HepG2 (cell line): ENCODE measurements around the gene BABAM1. TPM values are rescaled to one million over a fixed set of nuclear protein-coding genes. Genes with fewer than 3 reads are reported as not detected.

Experiments
- CREM ChIP-seq, 2 experiments: sonication (generic) in 1 of 2; formaldehyde crosslinking in 1 of 2; IDR thresholded peaks; 2 replicates each; pipeline versions ENCODE4 v1.4.0 to v1.6.1; 2016 to 2020; ENCODE audit warnings: antibody characterized with exemption in 1 of 2, mild to moderate bottlenecking in 1 of 2, missing genetic modification reagents in 1 of 2
- DNMT3B ChIP-seq: conservative IDR thresholded peaks from 2 replicates; pipeline ENCODE4 v1.6.1; 2016; ENCODE audit warnings: missing biosample characterization, control low read depth
- ELF3 ChIP-seq: IDR thresholded peaks from 2 replicates; pipeline ENCODE4 v1.6.1; 2016; ENCODE audit warnings: missing genetic modification reagents, missing compliant biosample characterization
- ERF ChIP-seq: IDR thresholded peaks from 2 replicates; pipeline ENCODE4 v1.6.1; 2018; ENCODE audit warnings: missing biosample characterization, missing genetic modification reagents
- GTF3A ChIP-seq: sonication (generic); formaldehyde crosslinking; conservative IDR thresholded peaks from 2 replicates; pipeline ENCODE4 v1.4.0; 2020; ENCODE audit warnings: mild to moderate bottlenecking, missing genetic modification reagents
- HDAC1 ChIP-seq: sonication (generic); formaldehyde crosslinking; IDR thresholded peaks from 2 replicates; pipeline ENCODE4 v1.5.1; 2020; ENCODE audit warnings: mild to moderate bottlenecking, missing genetic modification reagents
- KMT2A ChIP-seq: sonication (generic); formaldehyde crosslinking; IDR thresholded peaks from 2 replicates; pipeline ENCODE4 v1.4.0; 2020; ENCODE audit warnings: missing genetic modification reagents
- MED1 ChIP-seq: sonication (generic); formaldehyde crosslinking; IDR thresholded peaks from 2 replicates; pipeline ENCODE4 v1.4.0; 2020; ENCODE audit warnings: missing genetic modification reagents
- PITX1 ChIP-seq: sonication (generic); formaldehyde crosslinking; IDR thresholded peaks from 2 replicates; pipeline ENCODE4 v1.5.1; 2020; ENCODE audit warnings: mild to moderate bottlenecking, missing genetic modification reagents
- RARA ChIP-seq: IDR thresholded peaks from 2 replicates; pipeline ENCODE4 v1.6.1; 2016; ENCODE audit warnings: missing genetic modification reagents, missing compliant biosample characterization
- RCOR2 ChIP-seq: IDR thresholded peaks from 2 replicates; pipeline ENCODE4 v1.6.1; 2016; ENCODE audit warnings: missing biosample characterization, missing genetic modification reagents
- SALL1 ChIP-seq: sonication (generic); formaldehyde crosslinking; IDR thresholded peaks from 2 replicates; pipeline ENCODE4 v1.8.0; 2022; ENCODE audit warnings: mild to moderate bottlenecking, missing genetic modification reagents
- SCMH1 ChIP-seq: sonication (generic); formaldehyde crosslinking; IDR thresholded peaks from 2 replicates; pipeline ENCODE4 v1.9.0; 2021; ENCODE audit warnings: missing genetic modification reagents, mild to moderate bottlenecking, borderline replicate concordance
- XRCC5 ChIP-seq: fragments of 200-400 bp; formaldehyde crosslinking; optimal IDR thresholded peaks from 2 replicates; pipeline ENCODE3; 2017; ENCODE audit warnings: mild to moderate bottlenecking, low read length
- ZNF792 ChIP-seq: IDR thresholded peaks from 2 replicates; pipeline ENCODE4 v1.6.1; 2016
- polyA plus RNA-seq, 8 experiments: library from polyadenylated mRNA; depleted of rRNA in 3 of 8; stranded (reverse) in 7 of 8; unstranded in 1 of 8; fragments of >200 nt; fragmentation: Illumina TruSeq in 4 of 8; extraction: Trizol in 4 of 8; gene quantifications; 2 replicates each; pipeline versions ENCODE4 v1.2.1 to v1.2.3, GENCODE V29; 2011 to 2016; ENCODE audit warnings: low read depth in 4 of 8, missing spikeins in 1 of 8, mixed read lengths in 1 of 8; ENCODE audit not compliant: insufficient read depth in 1 of 8
- total RNA-seq, 5 experiments: library from RNA; depleted of rRNA; stranded (reverse); fragments of >200 nt; fragmentation: Illumina TruSeq; extraction: Trizol; gene quantifications; 2 replicates each; pipeline ENCODE4 v1.2.3, GENCODE V29; 2016; ENCODE audit warnings: low read depth in 1 of 5
- TF ChIP-seq, protein P1 (sequence below): sonication (generic); formaldehyde crosslinking; IDR thresholded peaks from 2 replicates; pipeline ENCODE4 v1.4.0; 2020; ENCODE audit warnings: missing genetic modification reagents
- TF ChIP-seq, protein P2 (sequence below): sonication (generic); formaldehyde crosslinking; IDR thresholded peaks from 2 replicates; pipeline ENCODE4 v1.4.0; 2020; ENCODE audit warnings: missing genetic modification reagents
- TF ChIP-seq, protein P3 (sequence below): sonication (generic); formaldehyde crosslinking; IDR thresholded peaks from 2 replicates; pipeline ENCODE4 v1.4.0; 2020; ENCODE audit warnings: mild to moderate bottlenecking, missing genetic modification reagents, borderline replicate concordance
- TF ChIP-seq, protein P4 (sequence below): IDR thresholded peaks from 2 replicates; pipeline ENCODE4 v1.6.1; 2016
- TF ChIP-seq, protein P5 (sequence below): sonication (generic); formaldehyde crosslinking; IDR thresholded peaks from 2 replicates; pipeline ENCODE4 v1.5.0; 2020; ENCODE audit warnings: mild to moderate bottlenecking, missing genetic modification reagents, moderate library complexity

BABAM1 gene
- total and polyA plus RNA-seq, 2 of the 13 experiments (the other 11 are each of a cell fraction or from before 2014, with no cell fraction given) = 70.0 to 82.0 TPM

DNA sequence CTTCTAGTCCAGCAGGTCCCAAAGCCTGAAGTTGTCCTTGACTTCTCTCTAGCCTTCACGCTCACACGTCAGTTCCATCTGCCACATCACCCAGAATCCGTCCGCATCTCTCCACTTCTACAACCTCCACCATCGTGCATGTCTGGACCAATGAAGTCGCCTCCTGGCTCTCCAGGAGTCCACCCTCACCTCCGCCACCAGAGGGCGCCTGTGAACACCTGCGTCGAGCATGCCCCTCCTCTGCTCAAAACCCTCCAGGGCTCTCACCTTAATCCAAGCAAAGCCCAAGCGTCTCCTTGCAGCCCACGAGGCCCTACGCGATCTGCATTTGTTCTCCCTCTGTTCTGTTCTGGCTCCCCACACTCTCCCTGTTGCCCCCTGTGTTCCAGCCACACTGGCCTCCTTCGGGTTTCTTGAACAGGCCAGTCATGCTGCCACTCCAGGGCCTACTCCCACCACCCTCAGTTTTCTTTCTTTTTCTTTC is 6.4 kb upstream of the BABAM1 start (continued):
- TF ChIP-seq, protein P1, sequence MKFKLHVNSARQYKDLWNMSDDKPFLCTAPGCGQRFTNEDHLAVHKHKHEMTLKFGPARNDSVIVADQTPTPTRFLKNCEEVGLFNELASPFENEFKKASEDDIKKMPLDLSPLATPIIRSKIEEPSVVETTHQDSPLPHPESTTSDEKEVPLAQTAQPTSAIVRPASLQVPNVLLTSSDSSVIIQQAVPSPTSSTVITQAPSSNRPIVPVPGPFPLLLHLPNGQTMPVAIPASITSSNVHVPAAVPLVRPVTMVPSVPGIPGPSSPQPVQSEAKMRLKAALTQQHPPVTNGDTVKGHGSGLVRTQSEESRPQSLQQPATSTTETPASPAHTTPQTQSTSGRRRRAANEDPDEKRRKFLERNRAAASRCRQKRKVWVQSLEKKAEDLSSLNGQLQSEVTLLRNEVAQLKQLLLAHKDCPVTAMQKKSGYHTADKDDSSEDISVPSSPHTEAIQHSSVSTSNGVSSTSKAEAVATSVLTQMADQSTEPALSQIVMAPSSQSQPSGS (CRISPR knock-in tag) = peak; percentile 11; the same call in 1 of the 2 replicates
- TF ChIP-seq, protein P2, sequence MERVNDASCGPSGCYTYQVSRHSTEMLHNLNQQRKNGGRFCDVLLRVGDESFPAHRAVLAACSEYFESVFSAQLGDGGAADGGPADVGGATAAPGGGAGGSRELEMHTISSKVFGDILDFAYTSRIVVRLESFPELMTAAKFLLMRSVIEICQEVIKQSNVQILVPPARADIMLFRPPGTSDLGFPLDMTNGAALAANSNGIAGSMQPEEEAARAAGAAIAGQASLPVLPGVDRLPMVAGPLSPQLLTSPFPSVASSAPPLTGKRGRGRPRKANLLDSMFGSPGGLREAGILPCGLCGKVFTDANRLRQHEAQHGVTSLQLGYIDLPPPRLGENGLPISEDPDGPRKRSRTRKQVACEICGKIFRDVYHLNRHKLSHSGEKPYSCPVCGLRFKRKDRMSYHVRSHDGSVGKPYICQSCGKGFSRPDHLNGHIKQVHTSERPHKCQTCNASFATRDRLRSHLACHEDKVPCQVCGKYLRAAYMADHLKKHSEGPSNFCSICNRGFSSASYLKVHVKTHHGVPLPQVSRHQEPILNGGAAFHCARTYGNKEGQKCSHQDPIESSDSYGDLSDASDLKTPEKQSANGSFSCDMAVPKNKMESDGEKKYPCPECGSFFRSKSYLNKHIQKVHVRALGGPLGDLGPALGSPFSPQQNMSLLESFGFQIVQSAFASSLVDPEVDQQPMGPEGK (CRISPR knock-in tag) = peak; percentile 62
- TF ChIP-seq, protein P3, sequence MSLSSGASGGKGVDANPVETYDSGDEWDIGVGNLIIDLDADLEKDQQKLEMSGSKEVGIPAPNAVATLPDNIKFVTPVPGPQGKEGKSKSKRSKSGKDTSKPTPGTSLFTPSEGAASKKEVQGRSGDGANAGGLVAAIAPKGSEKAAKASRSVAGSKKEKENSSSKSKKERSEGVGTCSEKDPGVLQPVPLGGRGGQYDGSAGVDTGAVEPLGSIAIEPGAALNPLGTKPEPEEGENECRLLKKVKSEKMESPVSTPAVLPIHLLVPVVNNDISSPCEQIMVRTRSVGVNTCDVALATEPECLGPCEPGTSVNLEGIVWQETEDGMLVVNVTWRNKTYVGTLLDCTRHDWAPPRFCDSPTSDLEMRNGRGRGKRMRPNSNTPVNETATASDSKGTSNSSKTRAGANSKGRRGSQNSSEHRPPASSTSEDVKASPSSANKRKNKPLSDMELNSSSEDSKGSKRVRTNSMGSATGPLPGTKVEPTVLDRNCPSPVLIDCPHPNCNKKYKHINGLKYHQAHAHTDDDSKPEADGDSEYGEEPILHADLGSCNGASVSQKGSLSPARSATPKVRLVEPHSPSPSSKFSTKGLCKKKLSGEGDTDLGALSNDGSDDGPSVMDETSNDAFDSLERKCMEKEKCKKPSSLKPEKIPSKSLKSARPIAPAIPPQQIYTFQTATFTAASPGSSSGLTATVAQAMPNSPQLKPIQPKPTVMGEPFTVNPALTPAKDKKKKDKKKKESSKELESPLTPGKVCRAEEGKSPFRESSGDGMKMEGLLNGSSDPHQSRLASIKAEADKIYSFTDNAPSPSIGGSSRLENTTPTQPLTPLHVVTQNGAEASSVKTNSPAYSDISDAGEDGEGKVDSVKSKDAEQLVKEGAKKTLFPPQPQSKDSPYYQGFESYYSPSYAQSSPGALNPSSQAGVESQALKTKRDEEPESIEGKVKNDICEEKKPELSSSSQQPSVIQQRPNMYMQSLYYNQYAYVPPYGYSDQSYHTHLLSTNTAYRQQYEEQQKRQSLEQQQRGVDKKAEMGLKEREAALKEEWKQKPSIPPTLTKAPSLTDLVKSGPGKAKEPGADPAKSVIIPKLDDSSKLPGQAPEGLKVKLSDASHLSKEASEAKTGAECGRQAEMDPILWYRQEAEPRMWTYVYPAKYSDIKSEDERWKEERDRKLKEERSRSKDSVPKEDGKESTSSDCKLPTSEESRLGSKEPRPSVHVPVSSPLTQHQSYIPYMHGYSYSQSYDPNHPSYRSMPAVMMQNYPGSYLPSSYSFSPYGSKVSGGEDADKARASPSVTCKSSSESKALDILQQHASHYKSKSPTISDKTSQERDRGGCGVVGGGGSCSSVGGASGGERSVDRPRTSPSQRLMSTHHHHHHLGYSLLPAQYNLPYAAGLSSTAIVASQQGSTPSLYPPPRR = 0 out of 2 replicates have a peak, but pooled peaks have one; percentile 33
- TF ChIP-seq GTF3A (CRISPR knock-in tag) = 0 out of 2 replicates have a peak, but pooled peaks have one; percentile 52
- no peak for TF ChIP-seq RCOR2 (CRISPR knock-in tag)
- peak; percentile 96 for TF ChIP-seq XRCC5
- no peak for TF ChIP-seq SCMH1 (CRISPR knock-in tag)
- no peak for TF ChIP-seq DNMT3B (CRISPR knock-in tag)
- TF ChIP-seq ELF3 (CRISPR knock-in tag) = 0 out of 2 replicates have a peak, but pooled peaks have one; percentile 21
- 0 out of 2 replicates have a peak, but pooled peaks have one; percentile 31 for TF ChIP-seq KMT2A (CRISPR knock-in tag)
- TF ChIP-seq RARA = 0 out of 2 replicates have a peak, but pooled peaks have one; percentile 12
- peak; percentile 48; the same call in 1 of the 2 replicates for TF ChIP-seq ZNF792
- peak; percentile 79; the same call in 1 of the 2 replicates for TF ChIP-seq PITX1
- TF ChIP-seq MED1 = 0 out of 2 replicates have a peak, but pooled peaks have one; percentile 9
- TF ChIP-seq CREM (IDR thresholded peaks at IDR 0.05) = no peak
- no peak for TF ChIP-seq CREM (CRISPR knock-in tag; IDR thresholded peaks at IDR 0.05)
- TF ChIP-seq SALL1 = peak; percentile 76; the same call in 1 of the 2 replicates
- TF ChIP-seq, protein P4, sequence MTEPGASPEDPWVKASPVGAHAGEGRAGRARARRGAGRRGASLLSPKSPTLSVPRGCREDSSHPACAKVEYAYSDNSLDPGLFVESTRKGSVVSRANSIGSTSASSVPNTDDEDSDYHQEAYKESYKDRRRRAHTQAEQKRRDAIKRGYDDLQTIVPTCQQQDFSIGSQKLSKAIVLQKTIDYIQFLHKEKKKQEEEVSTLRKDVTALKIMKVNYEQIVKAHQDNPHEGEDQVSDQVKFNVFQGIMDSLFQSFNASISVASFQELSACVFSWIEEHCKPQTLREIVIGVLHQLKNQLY (CRISPR knock-in tag) = peak; percentile 26; the same call in 1 of the 2 replicates
- TF ChIP-seq, protein P5, sequence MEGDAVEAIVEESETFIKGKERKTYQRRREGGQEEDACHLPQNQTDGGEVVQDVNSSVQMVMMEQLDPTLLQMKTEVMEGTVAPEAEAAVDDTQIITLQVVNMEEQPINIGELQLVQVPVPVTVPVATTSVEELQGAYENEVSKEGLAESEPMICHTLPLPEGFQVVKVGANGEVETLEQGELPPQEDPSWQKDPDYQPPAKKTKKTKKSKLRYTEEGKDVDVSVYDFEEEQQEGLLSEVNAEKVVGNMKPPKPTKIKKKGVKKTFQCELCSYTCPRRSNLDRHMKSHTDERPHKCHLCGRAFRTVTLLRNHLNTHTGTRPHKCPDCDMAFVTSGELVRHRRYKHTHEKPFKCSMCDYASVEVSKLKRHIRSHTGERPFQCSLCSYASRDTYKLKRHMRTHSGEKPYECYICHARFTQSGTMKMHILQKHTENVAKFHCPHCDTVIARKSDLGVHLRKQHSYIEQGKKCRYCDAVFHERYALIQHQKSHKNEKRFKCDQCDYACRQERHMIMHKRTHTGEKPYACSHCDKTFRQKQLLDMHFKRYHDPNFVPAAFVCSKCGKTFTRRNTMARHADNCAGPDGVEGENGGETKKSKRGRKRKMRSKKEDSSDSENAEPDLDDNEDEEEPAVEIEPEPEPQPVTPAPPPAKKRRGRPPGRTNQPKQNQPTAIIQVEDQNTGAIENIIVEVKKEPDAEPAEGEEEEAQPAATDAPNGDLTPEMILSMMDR = peak; percentile 94
- TF ChIP-seq HDAC1 = peak; percentile 33; the same call in 1 of the 2 replicates
- TF ChIP-seq ERF (CRISPR knock-in tag) = peak; percentile 56; the same call in 1 of the 2 replicates
